Keratinocyte (primary cell): ENCODE results near the gene CCDC194.

Source experiments
- EZH2 ChIP-seq: IDR thresholded peaks from one replicate; pipeline ENCODE4 v1.6.1; 2012; ENCODE audit warnings: inconsistent platforms, mild to moderate bottlenecking, low read length, moderate library complexity
- TF ChIP-seq, protein P1 (sequence below), 3 experiments: IDR thresholded peaks in 1 of 3; conservative IDR thresholded peaks in 1 of 3; optimal IDR thresholded peaks in 1 of 3; 2 replicates in 2 of 3; 3 replicates in 1 of 3; pipeline versions ENCODE3 to v1.5.1; 2011; ENCODE audit warnings: low read length in 3 of 3, mild to moderate bottlenecking in 3 of 3, moderate library complexity in 2 of 3, control low read depth in 1 of 3, inconsistent platforms in 1 of 3; ENCODE audit not compliant: insufficient read depth in 2 of 3; ENCODE audit errors: extremely low read depth in 1 of 3

- TF ChIP-seq EZH2 = no peak
- TF ChIP-seq, protein P1, sequence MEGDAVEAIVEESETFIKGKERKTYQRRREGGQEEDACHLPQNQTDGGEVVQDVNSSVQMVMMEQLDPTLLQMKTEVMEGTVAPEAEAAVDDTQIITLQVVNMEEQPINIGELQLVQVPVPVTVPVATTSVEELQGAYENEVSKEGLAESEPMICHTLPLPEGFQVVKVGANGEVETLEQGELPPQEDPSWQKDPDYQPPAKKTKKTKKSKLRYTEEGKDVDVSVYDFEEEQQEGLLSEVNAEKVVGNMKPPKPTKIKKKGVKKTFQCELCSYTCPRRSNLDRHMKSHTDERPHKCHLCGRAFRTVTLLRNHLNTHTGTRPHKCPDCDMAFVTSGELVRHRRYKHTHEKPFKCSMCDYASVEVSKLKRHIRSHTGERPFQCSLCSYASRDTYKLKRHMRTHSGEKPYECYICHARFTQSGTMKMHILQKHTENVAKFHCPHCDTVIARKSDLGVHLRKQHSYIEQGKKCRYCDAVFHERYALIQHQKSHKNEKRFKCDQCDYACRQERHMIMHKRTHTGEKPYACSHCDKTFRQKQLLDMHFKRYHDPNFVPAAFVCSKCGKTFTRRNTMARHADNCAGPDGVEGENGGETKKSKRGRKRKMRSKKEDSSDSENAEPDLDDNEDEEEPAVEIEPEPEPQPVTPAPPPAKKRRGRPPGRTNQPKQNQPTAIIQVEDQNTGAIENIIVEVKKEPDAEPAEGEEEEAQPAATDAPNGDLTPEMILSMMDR (optimal IDR thresholded peaks at IDR 0.05 in 1 of 3, IDR thresholded peaks at IDR 0.05 in 1 of 3, conservative IDR thresholded peaks at IDR 0.05 in 1 of 3; ENCODE audit: extremely low read depth in 1 of 3, insufficient read depth in 2 of 3, low read length in 3 of 3) = no peak
Measured at GRCh38 chr19:17358395-17358794, 35.6 kb downstream of the CCDC194 start.
